GM19193 (cell line): ENCODE results near the gene KIF6.

Source experiments
- POLR2A ChIP-seq: IDR thresholded peaks from 4 replicates; pipeline ENCODE4 v1.6.1; 2011; ENCODE audit not compliant: insufficient read depth, insufficient read length; ENCODE audit errors: extremely low read depth

KIF6 gene

GRCh38 chr6:39280247-39280731, 444.9 kb downstream of the KIF6 start:
- TF ChIP-seq POLR2A: no peak
